ENCODE results near the gene CTPS2.
"Not testable (repeated sequence)": the region's sequence is repeated elsewhere in the genome, so short reads cannot be mapped to it uniquely, and the experiment has no call there.

CTPS2 gene

DNA sequence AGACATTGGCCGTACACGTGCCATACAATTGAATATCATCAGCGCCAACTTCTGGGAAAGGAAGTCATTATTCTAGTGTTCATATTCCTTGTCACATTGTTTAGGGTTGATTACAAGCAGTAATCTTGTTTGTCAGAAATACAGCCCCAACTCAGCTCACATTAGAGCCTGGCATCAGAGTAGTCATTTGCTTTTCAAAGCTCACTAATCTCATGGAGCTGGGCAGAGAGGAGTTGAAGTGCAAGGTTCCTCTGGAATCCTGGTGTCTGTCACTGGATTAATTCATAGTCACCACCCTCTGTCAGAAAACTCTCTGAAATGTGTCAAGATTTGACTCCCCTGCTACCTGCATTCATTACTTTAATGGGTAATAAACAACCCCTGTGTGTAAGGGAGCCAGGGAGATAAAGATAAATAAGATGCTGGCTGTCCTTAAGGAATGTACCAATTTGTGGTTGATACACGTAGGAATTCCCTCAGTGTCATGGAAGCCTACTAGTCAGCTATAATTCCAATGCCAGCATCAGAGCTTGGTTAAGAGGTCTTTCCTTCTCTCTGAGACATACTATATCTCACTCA is 106.2 kb downstream of the CTPS2 start:
- no peak for DNase-seq (ENCODE audit: low read depth in 1 of 2, low spot score in 1 of 2)

DNA sequence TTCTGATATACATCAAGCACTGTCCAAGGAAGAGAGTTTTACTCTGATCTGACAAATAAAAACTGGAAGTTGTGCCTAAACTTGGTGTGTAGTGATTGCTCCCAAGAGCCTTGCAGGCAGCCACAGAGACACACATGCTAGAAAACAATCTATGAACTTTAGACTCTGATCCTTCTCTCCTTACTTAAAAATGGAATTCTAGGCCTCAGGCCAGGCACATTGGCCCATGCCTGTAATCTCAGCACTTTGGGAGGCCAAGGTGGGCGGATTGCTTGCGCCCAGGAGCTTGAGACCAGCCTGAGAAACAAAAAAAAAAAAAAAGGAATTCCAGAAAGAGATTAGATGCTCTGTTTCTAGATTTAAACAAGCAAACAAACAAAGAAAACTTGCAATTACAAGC is 108.1 kb downstream of the CTPS2 start:
- DNase-seq (ENCODE audit: low read depth in 1 of 2, low spot score in 1 of 2), result no peak

DNA sequence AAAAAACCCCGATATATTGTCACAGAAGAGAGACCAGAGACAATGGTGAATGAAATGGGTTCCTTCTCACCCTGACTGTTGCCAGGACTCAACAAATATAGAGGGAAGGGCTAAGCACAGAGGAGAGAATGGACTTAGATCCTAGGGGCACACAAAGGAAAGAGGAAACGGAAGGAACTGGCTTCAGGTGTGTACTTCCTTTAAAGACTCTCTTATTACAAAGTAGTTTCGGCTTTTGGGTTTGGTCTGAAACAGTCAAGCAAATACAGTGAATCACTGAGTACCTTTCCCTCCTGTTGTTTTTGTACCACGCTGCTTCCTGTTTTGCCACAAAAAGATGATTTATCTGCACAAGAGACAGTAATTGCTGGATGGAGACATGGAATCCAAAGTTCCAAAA is 108.6 kb downstream of the CTPS2 start:
- DNase-seq (ENCODE audit: low read depth in 1 of 2, low spot score in 1 of 2), result no peak

DNA sequence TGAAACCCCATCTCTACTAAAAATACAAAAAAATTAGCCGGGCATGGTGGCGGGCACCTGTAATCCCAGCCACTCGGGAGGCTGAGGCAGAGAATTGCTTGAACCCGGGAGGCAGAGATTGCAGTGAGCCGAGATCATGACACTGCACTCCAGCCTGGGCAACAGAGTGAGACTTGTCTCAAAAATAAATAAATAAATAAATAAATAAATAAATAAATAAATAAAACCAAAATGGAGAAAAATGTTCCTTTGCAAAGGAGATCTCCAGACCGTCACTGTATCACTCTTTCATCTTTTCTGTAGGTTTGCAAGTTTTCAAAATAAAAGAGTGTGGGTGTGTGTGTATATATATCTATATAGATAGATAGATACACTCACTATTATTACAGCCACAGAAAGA is 109.2 kb downstream of the CTPS2 start:
- not testable (repeated sequence) for DNase-seq (ENCODE audit: low read depth in 1 of 2, low spot score in 1 of 2)

DNA sequence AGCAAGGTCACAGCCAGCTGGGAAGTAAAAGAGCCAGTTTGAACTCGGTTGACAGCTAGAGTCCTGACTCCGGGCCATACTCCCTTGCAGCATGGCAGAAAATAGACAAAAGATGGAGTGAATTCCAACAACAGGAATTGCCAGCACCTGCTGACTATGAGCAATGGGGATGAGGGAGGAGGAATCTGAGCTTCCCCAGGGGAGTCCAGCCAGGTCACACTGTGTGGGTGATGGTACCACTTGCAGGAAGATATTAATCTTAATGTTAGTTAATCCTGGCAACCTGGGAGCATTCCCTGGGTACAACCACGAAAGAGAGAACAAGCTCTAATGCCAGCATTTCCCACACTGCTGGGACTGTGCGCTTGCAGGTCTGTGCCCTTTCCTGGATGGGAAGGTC is 110.6 kb downstream of the CTPS2 start:
- DNase-seq (ENCODE audit: low read depth in 1 of 2, low spot score in 1 of 2), result no peak

DNA sequence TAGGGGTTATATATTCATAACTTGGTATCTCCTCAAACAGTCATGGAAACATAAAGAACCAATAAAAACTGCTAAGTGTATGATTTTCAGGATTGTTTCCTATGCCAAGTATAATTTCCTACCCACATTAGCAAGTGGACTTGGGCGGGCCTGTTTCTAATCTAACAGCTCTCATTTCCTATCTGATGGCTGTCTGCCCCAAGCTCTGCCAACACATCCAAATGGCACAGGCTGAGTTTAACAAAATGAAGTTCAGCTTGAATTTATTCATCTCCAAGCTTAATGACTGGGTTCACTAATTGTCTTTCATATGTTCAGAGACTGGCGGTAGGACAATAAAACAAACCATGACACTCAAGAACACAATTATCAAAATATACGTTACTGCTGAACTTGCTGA is 118.0 kb downstream of the CTPS2 start:
- DNase-seq (ENCODE audit: low read depth in 1 of 2, low spot score in 1 of 2), result no peak

DNA sequence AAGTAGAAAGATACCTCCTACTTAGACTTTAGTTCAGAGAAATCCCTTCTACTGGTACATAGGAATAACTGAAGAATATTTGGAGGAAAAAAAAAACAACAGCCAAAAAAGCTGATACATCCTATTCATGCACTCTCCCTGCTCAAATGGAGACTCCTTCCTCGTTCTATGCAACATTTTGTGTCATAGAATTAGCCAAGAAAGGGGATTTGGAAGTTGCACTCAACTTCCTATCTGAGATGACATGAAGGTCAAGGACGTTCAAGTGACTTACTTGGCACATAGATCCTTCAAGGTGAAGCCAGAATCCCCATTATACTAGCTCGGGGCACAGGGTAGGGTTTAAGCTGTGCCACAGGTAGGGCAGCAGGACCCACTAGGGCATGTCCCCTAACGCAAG is 118.7 kb downstream of the CTPS2 start:
- DNase-seq (ENCODE audit: low read depth in 1 of 2, low spot score in 1 of 2), result no peak

DNA sequence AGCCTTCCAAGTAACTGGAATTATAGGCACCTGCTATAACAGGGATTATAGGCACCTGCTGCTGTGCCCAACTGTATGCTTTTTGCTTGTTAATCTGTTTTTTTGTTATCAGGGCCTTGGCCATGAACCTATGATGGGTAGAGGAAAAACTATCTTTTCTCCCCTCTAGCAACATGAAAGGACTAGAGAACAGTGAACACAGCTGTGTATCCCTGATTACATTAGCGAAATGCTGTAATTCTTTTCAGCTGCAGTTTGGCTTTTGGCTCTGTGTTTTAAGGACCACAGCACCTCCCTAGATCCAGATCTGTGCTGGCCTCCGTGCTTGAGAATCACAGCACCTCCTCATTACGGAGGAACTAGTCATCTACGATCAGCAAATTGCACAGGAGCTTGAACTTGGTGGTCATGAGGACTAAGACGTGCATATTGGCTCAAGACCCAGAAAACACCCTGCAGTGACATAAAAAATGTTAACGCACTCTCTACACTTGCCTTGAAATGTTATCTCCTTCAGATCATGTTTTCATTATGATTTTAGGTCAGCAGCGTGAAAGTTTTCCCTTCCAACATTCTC is 120.2 kb downstream of the CTPS2 start:
- no peak for DNase-seq (ENCODE audit: low read depth in 1 of 2, low spot score in 1 of 2)

DNA sequence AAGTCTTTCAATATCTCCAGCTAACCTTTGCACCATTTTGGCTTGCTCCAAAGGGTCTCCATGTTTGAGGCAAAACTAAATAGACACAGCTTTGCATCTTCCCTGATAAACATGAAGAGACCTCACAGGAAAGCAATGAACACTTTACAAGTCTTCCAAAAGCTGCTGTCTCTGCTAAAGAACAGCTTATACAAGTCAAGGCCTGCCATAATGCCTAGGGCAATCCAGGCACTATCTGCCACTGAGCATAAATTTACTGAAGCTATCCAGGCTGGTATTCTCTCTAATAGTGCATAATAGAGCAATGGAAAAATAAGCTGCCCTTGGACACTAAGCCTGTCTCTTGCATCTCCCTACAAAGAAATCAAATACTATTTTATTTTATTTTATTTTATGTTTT is 122.6 kb downstream of the CTPS2 start:
- no peak for DNase-seq (ENCODE audit: low read depth in 1 of 2, low spot score in 1 of 2)

DNA sequence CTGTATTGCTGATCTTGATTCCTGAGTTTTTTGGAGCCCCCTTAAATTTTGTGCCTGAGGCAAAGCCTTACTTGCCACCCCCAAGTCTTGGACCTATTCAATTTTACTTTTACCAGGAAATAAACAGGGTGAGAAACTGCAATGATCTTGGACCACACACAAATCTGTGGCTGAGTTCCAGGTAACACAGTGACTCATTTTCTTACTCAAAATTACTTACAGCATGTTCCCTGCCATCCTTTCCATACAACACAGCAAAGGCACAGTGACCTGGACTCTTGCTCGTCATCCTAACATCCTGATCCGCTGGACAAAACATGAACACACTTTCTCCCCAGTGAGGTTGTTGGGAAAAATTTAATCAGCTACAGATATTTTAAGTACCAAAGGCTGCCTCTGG is 123.3 kb downstream of the CTPS2 start:
- no peak for DNase-seq (ENCODE audit: low read depth in 1 of 2, low spot score in 1 of 2)

DNA sequence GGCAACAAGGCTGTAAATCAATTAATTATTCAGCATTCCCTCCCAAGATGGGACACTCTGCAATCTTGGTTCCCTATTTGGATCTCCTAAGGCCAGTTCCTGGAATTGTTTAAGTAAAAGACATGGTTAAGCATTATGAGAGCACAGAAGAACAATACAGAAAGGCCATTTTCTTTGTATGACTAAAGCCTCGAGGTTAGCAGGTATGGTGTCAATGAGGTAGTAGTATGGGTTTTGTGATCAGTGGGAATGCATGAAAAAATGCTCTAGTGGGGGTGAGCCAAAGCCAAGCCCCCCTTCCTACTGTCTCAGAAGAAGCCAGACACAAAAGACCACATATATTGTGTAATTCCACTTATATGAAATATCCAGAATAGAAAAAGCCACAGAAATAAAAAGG is 124.2 kb downstream of the CTPS2 start:
- no peak for DNase-seq (ENCODE audit: low read depth in 1 of 2, low spot score in 1 of 2)

DNA sequence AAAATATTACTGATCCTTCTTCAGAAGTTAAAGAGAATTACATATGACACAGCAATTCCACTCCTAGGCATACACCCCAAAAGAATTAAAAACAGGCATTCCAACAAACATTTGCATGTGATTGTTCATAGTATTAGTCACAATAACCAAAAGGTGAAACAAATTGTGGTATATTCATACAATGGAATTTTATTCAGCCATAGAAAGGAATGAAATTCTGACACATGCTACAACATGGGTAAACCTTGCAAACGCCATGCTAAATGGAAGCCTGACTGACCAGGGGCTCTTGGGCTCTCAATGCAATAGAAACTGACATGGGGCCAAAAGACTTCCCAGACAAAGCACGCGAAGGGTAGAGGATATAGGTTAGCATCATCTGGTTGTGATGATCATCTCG is 124.6 kb downstream of the CTPS2 start:
- no peak for DNase-seq (ENCODE audit: low read depth in 1 of 2, low spot score in 1 of 2)

DNA sequence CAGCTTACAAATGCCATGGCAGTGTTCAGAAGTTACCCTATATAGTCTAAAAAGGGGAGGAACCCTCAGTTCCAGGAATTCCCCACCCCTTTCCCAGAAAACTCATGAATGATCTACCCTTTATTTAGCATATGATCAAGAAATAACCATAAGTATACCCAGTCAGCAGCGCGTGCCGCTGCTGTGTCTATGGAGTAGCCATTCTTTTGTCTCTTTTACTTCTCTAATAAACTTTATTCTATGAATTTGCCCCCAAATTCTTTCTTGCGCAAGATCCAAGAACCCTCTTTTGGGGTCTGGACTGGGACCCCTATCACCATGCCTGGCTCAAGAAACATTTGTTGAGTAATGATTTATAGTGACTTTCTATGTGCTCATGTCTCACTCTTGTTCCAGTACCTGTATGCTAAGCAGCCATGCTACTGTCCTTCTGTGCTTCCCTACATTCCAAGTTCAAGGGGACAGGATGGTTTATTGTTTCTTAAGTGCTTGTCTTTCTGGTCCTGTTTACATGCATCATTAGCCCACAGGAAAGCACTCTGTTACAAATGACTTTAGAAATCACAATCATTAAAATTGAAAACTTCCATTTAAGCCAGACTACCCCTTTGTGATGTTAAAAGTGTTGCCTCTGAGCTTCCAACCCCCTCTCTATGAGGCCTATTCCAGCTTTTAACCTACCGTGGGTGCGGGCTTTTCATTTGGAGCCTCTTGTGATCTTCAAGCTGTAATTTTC is 125.9 kb downstream of the CTPS2 start:
- DNase-seq (ENCODE audit: low read depth in 1 of 2, low spot score in 1 of 2), result no peak

DNA sequence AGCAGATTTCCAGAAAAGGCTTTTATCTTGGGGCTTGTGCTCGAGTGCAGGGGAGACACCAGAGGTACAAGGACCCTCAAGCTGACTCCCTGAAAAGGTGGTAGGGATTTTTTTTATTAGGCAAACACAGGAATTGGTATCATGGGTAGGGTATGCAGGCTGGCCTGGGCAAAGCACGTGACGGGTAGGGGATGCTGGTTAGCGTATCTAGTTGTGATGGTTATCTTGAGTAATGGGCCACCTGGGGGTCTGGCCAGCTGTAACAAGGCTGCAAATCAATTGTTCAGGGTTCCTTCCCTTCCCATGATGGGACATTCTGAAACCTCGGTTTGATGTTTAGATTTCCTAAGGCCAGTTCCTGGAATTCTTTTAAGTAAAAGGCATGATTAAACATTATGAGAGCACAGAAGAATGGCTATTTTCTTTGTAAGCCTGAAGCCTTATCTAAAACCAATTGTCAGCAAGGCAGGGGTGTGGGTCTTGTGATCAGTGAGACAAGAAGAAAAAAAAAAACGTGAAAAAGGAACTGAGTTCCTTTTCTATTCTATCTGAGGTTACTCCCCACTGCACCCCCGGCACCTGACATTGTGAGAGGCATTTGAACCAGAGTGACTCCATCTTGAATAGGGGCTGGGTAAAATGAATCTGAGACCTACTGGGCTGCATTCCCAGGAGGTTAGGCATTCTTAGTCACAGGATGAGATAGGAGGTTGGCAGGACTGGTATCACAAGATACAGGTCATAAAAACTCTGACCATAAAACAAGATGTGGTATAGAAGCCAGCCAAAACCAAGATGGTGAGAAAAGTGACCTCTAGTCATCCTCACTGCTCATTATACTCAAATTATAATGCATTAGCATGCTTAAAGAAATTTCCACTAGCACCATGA is 126.7 kb downstream of the CTPS2 start:
- no peak for DNase-seq (ENCODE audit: low read depth in 1 of 2, low spot score in 1 of 2)

DNA sequence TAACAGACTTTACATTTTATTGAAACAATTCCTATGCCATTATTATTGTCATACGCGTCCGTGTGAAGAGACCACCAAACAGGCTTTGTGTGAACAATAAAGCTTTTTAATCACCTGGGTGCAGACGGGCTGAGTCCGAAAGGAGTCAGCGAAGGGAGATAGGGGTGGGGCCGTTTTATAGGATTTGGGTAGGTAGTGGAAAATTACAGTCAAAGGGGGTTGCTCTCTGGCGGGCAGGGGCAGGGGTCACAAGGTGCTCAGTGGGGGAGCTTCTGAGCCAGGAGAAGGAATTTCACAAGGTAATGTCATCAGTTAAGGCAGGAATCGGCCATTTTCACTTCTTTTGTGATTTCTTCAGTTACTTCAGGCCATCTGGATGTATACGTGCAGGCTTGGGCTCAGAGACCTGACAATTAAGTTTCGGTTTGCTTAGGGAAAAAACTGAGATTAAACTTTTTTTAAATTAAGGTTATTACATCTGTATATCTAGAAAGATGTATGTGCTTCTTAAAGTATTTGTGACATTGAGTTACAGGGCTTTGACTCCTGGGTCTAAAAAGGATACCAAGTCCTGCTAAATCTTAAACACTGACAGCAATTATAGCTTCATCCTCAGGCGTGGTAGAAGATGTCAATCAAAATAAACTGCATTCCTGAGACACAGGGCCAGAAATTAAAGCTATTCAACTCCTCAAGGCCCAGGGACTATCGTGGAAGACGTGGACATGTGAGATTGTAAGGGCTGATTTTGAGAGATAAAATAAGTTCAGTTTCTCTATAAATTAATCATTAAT is 132.3 kb downstream of the CTPS2 start:
- not testable (repeated sequence) for DNase-seq (ENCODE audit: low read depth in 1 of 2, low spot score in 1 of 2)

DNA sequence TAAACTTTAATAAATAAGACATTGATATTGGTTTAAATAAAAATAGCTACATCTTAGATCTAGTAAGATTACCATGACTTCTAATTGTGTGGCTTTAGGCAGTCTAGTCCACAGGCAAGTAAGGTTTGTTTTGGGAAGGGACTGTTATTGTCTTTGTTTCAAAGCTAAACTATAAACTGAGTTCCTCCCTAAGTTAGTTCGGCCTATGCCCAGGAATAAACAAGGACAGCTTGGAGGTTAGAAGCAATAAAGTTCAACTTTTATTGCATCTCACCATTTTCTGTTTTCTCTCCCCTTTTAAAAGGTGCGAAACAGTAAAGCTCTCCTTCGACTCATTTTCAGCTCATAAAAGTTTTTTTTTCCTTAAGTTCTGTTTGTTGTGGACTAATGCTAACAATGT is 133.0 kb downstream of the CTPS2 start:
- DNase-seq (ENCODE audit: low read depth in 1 of 2, low spot score in 1 of 2), result no peak

DNA sequence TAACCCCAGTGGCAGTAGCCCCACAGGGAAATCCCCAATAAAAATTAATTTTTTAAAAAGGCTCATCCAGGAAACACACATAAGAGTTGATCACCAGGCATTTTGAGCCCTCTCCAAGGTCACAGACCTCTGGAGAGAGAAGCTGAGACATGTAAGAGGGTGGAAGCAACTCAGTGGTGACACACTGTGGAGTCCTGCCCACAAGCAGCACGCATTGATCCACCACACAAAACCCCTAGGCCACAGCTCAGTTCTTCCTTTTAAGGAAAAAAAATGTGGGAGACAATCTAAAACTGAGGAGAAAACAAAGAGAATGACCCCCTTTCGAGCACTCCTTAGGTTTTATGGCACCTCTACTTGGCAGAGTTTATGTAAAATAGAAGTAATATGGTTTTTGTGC is 134.3 kb downstream of the CTPS2 start:
- no peak for DNase-seq (ENCODE audit: low read depth in 1 of 2, low spot score in 1 of 2)

DNA sequence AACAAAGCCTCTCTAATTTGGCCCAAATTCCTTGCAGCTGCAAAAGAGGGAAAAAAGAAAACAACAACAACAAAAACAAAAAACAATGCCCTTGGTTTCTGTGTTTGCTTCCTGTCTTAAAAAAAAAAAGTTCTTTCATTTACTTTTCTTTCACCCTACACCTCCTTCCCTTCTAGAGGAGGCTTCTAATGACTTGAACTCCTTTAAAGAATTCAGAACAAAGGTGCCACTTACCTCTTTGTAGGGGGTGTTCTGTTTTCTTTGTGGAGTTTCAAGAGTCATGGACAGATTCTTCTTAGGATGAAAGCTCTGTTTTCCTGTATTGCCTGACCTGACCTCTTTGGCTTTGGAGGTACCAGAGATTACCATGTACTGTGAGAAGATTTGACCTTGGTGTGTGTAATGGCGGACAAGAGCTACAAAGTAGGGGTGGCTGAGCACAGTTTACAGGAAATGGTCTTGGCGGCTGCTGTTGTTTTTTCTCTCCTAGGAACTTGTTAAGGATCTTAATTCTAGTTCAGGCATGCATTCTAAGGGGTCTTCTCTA is 134.9 kb downstream of the CTPS2 start:
- DNase-seq (ENCODE audit: low read depth in 1 of 2, low spot score in 1 of 2), result no peak

DNA sequence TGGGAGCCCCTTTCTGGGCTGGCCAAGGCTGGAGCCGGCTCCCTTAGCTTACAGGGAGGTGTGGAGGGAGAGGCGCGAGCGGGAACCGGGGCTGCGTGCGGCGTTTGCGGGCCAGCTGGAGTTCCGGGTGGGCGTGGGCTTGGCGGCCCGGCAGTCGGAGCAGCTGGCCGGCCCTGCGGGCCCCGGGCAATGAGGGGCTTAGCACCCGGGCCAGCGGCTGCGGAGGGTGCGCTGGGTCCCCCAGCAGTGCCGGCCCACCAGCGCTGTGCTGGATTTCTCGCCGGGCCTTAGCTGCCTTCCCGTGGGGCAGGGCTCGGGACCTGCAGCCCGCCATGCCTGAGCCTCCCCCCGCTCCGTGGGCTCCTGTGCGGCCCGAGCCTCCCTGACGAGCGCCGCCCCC is 137.1 kb downstream of the CTPS2 start:
- not testable (repeated sequence) for DNase-seq (ENCODE audit: low read depth in 1 of 2, low spot score in 1 of 2)

DNA sequence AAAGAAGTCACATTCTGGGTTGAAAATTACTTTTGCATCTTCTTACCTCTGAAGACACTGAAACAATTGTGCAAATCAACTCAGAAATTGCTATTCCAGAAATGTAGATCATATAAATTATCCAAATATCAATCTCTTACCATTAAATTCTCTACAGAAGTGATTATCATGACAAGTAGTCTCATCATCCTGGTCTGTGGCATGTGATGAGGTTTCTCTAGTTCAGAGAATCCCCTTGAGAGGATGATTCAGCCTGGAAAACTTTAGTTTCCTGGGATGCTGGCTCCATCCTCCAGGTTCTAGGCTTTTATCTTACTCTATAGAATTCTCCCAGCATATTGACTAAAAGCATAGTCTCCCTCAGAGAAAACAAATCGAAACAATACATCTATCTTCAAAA is 138.7 kb downstream of the CTPS2 start:
- no peak for DNase-seq (ENCODE audit: low read depth in 1 of 2, low spot score in 1 of 2)

DNA sequence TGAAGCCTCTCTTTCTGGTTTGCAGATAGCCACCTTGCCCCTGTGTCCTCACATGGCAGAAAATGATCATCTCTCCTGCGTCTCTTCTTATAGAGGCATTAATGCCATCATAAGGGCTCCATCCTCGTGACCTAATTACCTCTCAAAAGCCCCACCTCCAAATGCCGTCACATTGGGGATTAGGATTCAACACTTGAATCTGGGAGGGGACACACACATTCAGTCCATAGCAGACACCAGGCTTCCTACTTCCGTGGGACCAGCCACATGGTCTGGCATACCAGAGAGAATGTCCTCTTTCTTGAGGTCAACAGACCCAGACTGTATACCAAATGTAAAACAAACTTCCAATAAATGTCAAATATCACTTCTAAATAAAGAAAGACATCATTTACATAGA is 144.8 kb downstream of the CTPS2 start:
- no peak for DNase-seq (ENCODE audit: low read depth in 1 of 2, low spot score in 1 of 2)

Data from stimulated activated CD4-positive, alpha-beta T cell treated with anti-CD3 and anti-CD28 coated beads, Interleukin-15, amount 100 ng/mL, for 1 hour (primary cell).